Measurements from ENCODE around the gene C11orf42.

The C11orf42 gene

DNA sequence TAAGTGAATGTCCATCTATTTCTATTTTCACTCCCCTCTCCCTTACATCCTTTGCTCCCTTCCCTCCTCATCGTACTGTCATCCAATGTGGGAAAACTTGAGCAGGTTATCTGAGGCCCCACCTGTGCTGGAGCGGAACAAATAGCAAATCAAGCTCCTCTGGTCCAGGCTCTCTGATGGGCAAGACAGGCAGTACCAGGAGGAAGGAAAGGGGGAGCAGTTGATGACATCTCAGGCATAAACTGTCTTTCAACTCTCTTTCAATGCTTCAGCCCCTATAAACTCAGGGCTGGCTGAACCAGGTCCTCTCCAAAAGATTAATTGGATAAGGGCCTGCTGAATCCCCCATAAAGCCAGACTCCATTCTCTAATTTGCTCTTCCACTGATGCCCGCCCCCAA, 52.8 kb downstream of the C11orf42 start:
- no peak for DNase-seq (ENCODE audit: low spot score)

DNA sequence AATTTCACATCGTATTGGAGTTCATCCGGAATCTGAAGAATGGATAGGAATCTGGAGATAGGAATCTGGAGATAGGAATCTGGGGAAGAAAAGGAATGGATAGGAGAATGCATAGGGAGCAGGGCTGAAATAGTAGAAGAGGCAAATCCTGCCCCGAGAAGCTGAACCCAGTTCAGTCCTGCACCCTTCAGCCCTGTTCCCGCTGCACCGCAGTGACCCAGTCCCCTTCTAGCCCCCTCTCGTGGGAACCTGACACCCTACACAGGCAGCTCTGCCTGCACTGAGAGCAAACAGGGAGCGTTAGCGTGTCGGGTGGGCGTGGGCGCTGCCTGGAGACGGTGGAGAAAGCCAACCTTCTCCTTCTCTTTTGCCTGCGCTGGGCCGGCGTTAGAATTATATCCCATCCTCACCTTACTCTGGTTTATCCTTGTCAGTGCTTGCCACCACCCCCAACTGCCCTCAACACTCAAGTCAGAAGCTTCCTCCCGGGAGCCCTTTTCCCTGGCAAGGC, 53.3 kb downstream of the C11orf42 start:
- peak; percentile 50 for DNase-seq (ENCODE audit: low spot score)

DNA sequence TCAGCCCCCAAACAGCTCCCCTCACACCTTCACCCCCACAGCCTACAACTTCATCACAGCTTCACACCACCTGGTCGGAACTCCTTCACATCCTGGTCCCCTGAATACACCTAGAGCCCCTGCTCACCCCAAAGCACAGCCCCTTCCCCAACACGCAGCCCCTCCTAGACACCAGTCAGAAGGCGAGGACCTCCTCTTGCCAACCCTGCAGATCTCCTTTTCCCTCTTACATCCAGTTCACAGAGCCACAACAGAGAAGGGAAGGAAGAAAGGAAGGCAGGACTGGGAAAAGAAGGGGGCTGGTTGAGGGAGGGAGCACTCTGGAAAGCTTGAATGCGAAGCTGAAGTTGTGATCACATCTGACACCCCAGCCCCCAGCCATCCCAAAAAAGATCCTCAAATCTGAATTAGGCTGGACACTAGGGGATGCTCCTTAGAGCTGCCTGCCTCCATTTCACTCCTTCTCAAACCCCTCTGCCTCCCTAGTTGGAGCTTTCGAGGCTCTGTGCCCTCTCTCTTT, 54.9 kb downstream of the C11orf42 start:
- DNase-seq (ENCODE audit: low spot score) = no peak
